NCI-H1105 treated with DMSO at 0.1 percent for 48 hours (cell line): ENCODE results near the gene GIMD1.

Experiments used
- DNase-seq: peaks from one replicate; lab custom pipeline; 2025; lab: John Stamatoyannopoulos, UW

Gene GIMD1

GRCh38 chr4:106312997-106313522 lies 55.5 kb downstream of the GIMD1 start:
- DNase-seq = no peak

GRCh38 chr4:106312377-106312776 lies 56.2 kb downstream of the GIMD1 start:
- no peak for DNase-seq
